Measurements from ENCODE around the gene DNAAF5.
"Not testable (repeated sequence)": the region's sequence is repeated elsewhere in the genome, so short reads cannot be mapped to it uniquely, and the experiment has no call there.

The DNAAF5 gene

DNA sequence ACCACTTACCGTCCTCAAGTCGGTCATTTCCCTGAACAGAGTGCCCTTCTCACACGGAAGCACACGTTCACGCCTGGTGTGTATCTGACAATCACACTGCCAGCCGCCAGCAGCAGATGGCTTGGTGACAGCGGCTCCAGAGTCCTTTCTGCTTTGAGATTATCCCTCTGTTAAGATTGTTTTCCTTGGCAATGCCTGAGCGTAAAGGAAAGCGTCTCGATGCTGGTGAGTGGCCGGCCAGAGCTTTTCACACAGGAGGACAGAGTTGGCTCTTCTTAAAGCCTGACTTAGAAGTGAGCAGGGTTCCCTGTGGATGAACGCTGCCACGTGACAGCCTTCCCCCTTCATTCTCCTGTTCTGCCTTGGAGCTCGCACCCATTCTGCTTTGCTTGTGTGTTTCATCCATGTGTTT lies 22.6 kb downstream of the DNAAF5 start:
- Histone ChIP-seq H3K27me3 (no peaks in the 10 kb centered on the region), H3K4me1 (no peaks in the 10 kb centered on the region; the same call in 1 of the 2 replicates), H3K9me3 (no peaks in the 10 kb centered on the region), H3K36me3 (peaks cover 46% of the 10 kb centered on the region), H3K4me3 (ENCODE audit: low read depth, low read length) (no peak overlapping the region)
- peak; percentile 55 for DNase-seq
- TF ChIP-seq, protein P1, sequence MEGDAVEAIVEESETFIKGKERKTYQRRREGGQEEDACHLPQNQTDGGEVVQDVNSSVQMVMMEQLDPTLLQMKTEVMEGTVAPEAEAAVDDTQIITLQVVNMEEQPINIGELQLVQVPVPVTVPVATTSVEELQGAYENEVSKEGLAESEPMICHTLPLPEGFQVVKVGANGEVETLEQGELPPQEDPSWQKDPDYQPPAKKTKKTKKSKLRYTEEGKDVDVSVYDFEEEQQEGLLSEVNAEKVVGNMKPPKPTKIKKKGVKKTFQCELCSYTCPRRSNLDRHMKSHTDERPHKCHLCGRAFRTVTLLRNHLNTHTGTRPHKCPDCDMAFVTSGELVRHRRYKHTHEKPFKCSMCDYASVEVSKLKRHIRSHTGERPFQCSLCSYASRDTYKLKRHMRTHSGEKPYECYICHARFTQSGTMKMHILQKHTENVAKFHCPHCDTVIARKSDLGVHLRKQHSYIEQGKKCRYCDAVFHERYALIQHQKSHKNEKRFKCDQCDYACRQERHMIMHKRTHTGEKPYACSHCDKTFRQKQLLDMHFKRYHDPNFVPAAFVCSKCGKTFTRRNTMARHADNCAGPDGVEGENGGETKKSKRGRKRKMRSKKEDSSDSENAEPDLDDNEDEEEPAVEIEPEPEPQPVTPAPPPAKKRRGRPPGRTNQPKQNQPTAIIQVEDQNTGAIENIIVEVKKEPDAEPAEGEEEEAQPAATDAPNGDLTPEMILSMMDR (IDR thresholded peaks at IDR 0.05; ENCODE audit: low read depth, low read length), result no peak

DNA sequence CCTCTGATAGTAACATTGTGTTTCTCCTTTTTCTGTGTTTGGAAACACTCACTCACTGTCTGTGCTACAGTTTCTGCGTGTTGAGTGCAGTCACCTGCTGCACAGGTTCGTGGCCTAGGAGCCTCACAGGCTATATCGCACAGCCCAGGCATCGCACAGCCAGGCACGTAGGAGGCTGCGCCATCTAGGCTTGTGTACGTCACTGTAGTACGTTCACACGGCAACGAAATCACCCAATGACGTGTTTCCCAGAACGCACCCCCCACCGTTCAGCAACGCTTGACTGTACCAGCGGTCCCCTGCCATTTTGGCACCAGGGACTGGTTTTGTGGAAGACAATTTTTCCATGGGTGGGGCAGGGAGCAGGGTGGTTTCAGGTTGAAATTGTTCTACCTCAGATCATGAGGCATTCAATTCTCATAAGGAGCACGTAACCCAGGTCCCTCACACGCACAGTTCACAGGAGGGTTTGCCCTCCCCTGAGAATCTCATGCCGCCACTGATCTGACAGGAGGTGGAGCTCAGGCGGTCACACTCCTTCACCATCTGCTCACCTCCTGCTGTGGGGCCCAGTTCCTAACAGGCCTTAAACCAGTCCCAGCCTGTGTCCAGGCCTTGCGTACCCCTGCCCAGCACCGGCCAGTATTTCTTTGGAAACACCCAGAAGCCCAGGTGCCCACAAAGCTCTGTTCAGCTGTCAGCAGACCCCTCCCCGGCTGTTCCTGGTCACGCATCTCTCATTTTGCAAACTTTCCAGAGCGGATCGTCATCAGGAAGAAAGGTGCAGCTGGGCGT lies 23.8 kb downstream of the DNAAF5 start:
- no peaks in the 10 kb centered on the region for H3K9me3 ChIP-seq
- no peak for DNase-seq
- H3K36me3 ChIP-seq, result peaks cover 46% of the 10 kb centered on the region
- no peaks in the 10 kb centered on the region; the same call in 1 of the 2 replicates for H3K4me1 ChIP-seq
- TF ChIP-seq, protein P1 (IDR thresholded peaks at IDR 0.05; ENCODE audit: low read depth, low read length), result no peak
- no peak overlapping the region for H3K4me3 ChIP-seq (ENCODE audit: low read depth, low read length)
- H3K27me3 ChIP-seq, result no peaks in the 10 kb centered on the region

DNA sequence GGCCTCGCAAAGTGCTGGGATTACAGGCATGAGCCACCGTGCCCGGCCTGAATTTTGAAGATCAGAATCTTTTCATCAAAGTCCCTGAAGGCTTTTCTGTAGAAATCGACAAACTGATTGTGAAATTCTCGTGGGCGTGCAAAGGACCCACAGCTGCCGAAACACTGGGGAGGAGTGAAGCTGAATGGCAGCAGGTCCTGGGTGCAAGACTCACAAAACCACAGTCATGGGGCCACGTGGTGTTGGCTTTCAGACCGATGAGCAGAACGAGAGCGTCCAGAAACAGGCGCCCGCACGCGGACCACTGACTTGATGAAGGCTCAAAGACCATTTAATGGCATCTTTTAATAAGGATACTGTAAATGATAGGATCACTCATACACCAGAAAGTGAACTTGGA lies 25.3 kb downstream of the DNAAF5 start:
- Histone ChIP-seq H3K4me3 (ENCODE audit: low read depth, low read length) (no peak overlapping the region), H3K36me3 (peaks cover 48% of the 10 kb centered on the region), H3K27me3 (no peaks in the 10 kb centered on the region), H3K4me1 (no peaks in the 10 kb centered on the region; the same call in 1 of the 2 replicates), H3K9me3 (no peaks in the 10 kb centered on the region)
- no peak for DNase-seq
- TF ChIP-seq, protein P1 (IDR thresholded peaks at IDR 0.05; ENCODE audit: low read depth, low read length), result no peak

DNA sequence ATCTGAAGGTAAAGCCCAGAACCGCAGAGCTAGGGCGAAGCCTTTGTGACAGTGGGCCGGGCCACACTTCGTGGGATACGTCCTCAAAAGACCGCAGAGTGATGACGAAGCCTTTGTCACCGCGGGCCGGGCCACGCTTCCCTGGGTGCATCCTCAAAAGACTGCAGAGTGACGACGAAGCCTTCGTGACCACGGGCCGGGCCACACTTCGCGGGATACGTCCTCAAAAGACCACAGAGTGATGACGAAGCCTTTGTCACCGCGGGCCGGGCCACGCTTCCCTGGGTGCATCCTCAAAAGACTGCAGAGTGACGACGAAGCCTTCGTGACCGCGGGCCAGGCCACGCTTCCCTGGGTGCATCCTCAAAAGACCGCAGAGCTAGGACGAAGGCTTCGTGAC lies 25.8 kb downstream of the DNAAF5 start:
- H3K4me1 ChIP-seq; DNase-seq; H3K4me3 ChIP-seq (ENCODE audit: low read depth, low read length); H3K9me3 ChIP-seq; H3K27me3 ChIP-seq: not testable (repeated sequence)
- peaks cover 50% of the 10 kb centered on the region for H3K36me3 ChIP-seq

DNA sequence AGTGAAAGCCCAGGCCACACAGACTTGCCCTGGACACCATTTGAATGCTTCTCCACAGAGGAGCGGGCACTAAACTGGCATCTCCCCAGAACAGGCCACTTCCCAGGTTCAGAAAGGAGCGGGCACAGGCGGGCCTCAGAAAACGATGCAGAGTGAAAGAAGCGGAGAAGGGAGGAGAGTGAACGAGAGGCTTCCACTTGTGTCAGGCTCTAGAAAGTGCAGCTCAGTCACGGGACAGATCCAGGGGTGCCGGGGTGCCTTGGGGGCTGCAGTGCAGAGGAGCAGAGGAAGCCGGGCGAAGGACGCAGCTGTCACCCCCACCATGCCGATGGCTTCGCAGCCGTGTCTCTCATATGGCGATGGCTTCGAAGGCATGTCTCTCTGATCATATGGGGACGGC lies 26.7 kb downstream of the DNAAF5 start:
- Histone ChIP-seq H3K36me3 (peaks cover 60% of the 10 kb centered on the region), H3K4me1 (no peaks in the 10 kb centered on the region; the same call in 1 of the 2 replicates), H3K9me3 (no peaks in the 10 kb centered on the region), H3K4me3 (ENCODE audit: low read depth, low read length) (no peak overlapping the region), H3K27me3 (no peaks in the 10 kb centered on the region)
- TF ChIP-seq, protein P1 (IDR thresholded peaks at IDR 0.05; ENCODE audit: low read depth, low read length), result no peak
- DNase-seq, result no peak

DNA sequence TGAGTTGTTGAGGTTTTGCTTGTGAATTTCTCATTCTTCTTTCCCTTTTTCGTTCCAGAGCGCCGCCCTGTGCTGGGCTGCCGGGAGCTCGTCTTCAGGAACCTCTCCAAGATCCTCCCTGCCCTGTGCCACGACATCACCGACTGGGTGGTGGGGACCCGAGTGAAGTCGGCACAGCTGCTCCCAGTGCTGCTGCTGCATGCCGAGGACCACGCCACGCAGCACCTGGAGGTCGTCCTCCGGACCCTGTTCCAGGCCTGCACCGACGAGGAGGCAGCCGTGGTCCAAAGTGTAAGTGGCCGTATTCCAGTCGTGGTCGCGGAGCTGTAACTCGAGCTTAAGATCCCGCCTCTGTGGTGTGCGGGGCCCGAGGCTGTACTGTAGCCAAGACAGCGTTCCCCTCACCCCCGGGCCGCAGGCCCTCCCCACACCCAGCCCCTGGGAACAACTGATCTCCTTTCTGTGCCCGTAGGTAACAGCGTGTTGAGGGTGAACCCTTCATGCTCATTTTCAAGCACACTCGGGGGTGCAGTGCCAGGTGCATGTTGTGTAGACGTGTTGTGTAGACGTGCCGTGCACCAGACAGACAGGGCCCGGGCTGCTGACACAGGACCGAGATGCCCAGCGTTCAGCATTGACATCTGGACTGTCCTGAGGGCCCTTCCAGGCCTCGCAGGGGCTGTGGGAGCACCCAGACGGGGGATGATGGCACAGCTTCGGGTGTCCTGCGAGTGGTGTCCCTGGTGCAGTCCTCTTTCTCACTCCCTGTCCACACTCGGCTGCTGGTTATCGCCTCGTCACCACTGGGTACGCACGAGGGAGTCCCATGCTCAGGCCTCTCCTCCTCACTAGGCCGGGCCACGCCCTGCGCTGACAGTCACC lies 28.3 kb downstream of the DNAAF5 start:
- H3K9me3 ChIP-seq, result no peaks in the 10 kb centered on the region
- H3K4me1 ChIP-seq, result no peaks in the 10 kb centered on the region
- DNase-seq, result no peak
- H3K4me3 ChIP-seq (ENCODE audit: low read depth, low read length), result no peak overlapping the region
- H3K27me3 ChIP-seq, result no peaks in the 10 kb centered on the region
- H3K36me3 ChIP-seq, result peaks cover 71% of the 10 kb centered on the region
- TF ChIP-seq, protein P1 (IDR thresholded peaks at IDR 0.05; ENCODE audit: low read depth, low read length), result no peak

Data from BE2C (cell line).